ENCODE results near the gene HOXA5. TPM values are rescaled to one million over a fixed set of nuclear protein-coding genes. Genes with fewer than 3 reads are reported as not detected.

The HOXA5 gene
- total and polyA plus RNA-seq, 10 of the 15 experiments (the other 5 are each of a cell fraction or from before 2014, with no cell fraction given), result 0.05 to 0.13 TPM; not detected in 8

- FAIRE-seq (no peak), DNase-seq (ENCODE audit: low read depth, low spot score) (no peak), ATAC-seq (no peak)
- Histone ChIP-seq H4K20me1 (ENCODE audit: control insufficient read depth, insufficient read depth) (no peaks in the 10 kb centered on the region), H3K36me3 (ENCODE audit: control insufficient read depth in 2 of 2, insufficient read depth in 2 of 2, low read length in 1 of 2) (no peaks in the 10 kb centered on the region), H3K4me2 (ENCODE audit: control insufficient read depth, insufficient read depth) (no peak overlapping the region), H2AFZ (ENCODE audit: control insufficient read depth, low read depth, low read length) (no peak overlapping the region), H3K27me3 (replicated peaks in 1 of 2; ENCODE audit: control insufficient read depth in 2 of 2, insufficient read depth in 2 of 2, low read length in 1 of 2) (peaks cover 0 to 7% of the 10 kb centered on the region in 2 experiments; a peak in 2 of 4 replicates), H3K9me3 (replicated peaks; ENCODE audit: control insufficient read depth, insufficient read depth, low read length) (no peaks in the 10 kb centered on the region), H3K9ac (ENCODE audit: control insufficient read depth, insufficient read depth, low read length) (no peak overlapping the region), H3K27ac (ENCODE audit: control insufficient read depth, insufficient read depth) (no peak overlapping the region), H3K79me2 (ENCODE audit: control insufficient read depth, insufficient read depth, low read length) (no peaks in the 10 kb centered on the region), H3K4me3 (no peak overlapping the region), H3K4me1 (ENCODE audit: control insufficient read depth, insufficient read depth, low read length) (no peaks in the 10 kb centered on the region; the same call in 1 of the 2 replicates)
- SMC1A ChIA-PET (ENCODE audit: uncharacterized antibody, unreplicated experiment), result no interaction called here
- 80% methylated on average over 2 of the region's 2 CpGs for WGBS (ENCODE audit: insufficient coverage, insufficient replicate concordance, low lambda C conversion rate, missing lambda C conversion rate)
- RAD21 ChIA-PET (ENCODE audit: unreplicated experiment), result no interaction called here
- CTCF ChIA-PET, result no interaction called here
- intact Hi-C loops (cut with micrococcal nuclease; ENCODE audit: unreplicated experiment), result no loop called here
- TF ChIP-seq IKZF1 (conservative IDR thresholded peaks at IDR 0.05), result no peak
- TF ChIP-seq MTA3 (IDR thresholded peaks at IDR 0.05; ENCODE audit: borderline replicate concordance, low read length), result no peak
- no peak for TF ChIP-seq TARDBP (IDR thresholded peaks at IDR 0.05; ENCODE audit: borderline replicate concordance)
- TF ChIP-seq SMAD1 (IDR thresholded peaks at IDR 0.05; ENCODE audit: low read depth, partially characterized antibody), result no peak
- TF ChIP-seq KDM1A (IDR thresholded peaks at IDR 0.05; ENCODE audit: borderline replicate concordance), result no peak
- no peak for TF ChIP-seq CBFB (IDR thresholded peaks at IDR 0.05; ENCODE audit: low read depth)
- TF ChIP-seq E4F1 (IDR thresholded peaks at IDR 0.05; ENCODE audit: borderline replicate concordance, partially characterized antibody), result no peak
- TF ChIP-seq GABPA (IDR thresholded peaks at IDR 0.05; ENCODE audit: low read depth), result no peak
- POLR2A ChIA-PET, result no interaction called here
- BruUV-seq (replicated peaks), result no TSS peak
- in situ Hi-C loops (cut with MboI), result no loop called here
Observed at GRCh38 chr7:27137640-27138315, 5.7 kb downstream of the HOXA5 start.
